ENCODE results near the gene UGT8.
"Not testable (repeated sequence)": the region's sequence is repeated elsewhere in the genome, so short reads cannot be mapped to it uniquely, and the experiment has no call there.

Gene UGT8, protein sequence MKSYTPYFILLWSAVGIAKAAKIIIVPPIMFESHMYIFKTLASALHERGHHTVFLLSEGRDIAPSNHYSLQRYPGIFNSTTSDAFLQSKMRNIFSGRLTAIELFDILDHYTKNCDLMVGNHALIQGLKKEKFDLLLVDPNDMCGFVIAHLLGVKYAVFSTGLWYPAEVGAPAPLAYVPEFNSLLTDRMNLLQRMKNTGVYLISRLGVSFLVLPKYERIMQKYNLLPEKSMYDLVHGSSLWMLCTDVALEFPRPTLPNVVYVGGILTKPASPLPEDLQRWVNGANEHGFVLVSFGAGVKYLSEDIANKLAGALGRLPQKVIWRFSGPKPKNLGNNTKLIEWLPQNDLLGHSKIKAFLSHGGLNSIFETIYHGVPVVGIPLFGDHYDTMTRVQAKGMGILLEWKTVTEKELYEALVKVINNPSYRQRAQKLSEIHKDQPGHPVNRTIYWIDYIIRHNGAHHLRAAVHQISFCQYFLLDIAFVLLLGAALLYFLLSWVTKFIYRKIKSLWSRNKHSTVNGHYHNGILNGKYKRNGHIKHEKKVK
- total RNA-seq = 0.06 to 2.1 (median 0.67) reads per million in 9 experiments

GRCh38 chr4:114598191-114599121 lies at the start of gene UGT8:
Gene UGT8, plus strand, starts transcription at chr4:114598807. Its CDS starts 24,074 bp downstream, at chr4:114622881.
- peak in 1 of 3 experiments; percentile 11 for DNase-seq
- Mint-ChIP-seq H3K4me3 (peak within 1 kb of the TSS; percentile 59 to 78), H3K4me1 (ENCODE audit: low read depth in 2 of 2) (peaks cover 0 to 10% of the 10 kb centered on the region in 2 donors), H3K36me3 (ENCODE audit: insufficient read depth) (no peaks in the 10 kb centered on the region), H3K9me3 (no peaks in the 10 kb centered on the region), H3K27me3 (peaks cover 17 to 50% of the 10 kb centered on the region in 2 donors), H3K27ac (peak within 1 kb of the TSS in 1 of 2 donors; percentile 65)
- peak; percentile 64 for ATAC-seq (replicated peaks)

GRCh38 chr4:114549638-114550037 lies 49.0 kb upstream of the UGT8 start:
- H3K36me3 Mint-ChIP-seq (ENCODE audit: insufficient read depth) = no peaks in the 10 kb centered on the region
- DNase-seq = no peak
- no peaks in the 10 kb centered on the region for H3K27me3 Mint-ChIP-seq
- no peaks in the 10 kb centered on the region for H3K4me1 Mint-ChIP-seq (ENCODE audit: low read depth in 2 of 2)
- H3K27ac Mint-ChIP-seq = no peak overlapping the region
- ATAC-seq (replicated peaks) = no peak
- H3K4me3 Mint-ChIP-seq = no peak overlapping the region
- H3K9me3 Mint-ChIP-seq = peaks cover 0 to 4% of the 10 kb centered on the region in 2 donors

DNA sequence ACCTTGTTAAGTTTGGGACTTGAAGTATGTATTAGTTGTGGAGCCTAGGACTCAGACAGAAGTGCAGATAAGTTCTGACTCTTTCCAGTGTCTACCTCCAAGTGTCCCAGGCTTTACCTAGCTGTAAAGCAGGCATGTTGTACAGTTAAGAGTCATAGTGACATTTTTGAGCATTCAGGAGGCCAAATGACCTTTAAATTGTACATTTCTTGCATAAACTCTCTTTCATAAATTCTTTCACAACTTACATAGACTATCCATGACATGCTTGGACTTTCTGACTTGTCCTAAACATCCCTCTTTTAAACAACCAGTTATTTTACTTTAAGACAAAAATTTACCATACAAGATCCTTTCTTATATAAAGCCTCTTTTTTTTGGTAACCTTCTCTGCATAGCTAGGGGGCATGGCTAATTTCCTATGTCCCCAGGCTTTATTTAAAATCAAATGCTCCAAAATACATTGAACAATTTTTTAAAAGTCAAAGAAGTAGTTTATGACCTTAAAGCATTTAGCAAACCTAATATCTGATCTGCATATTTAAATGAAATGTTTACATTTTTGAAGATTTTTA lies 40.1 kb upstream of the UGT8 start:
- Mint-ChIP-seq H3K27ac (no peak overlapping the region), H3K4me3 (no peak overlapping the region), H3K36me3 (ENCODE audit: insufficient read depth) (no peaks in the 10 kb centered on the region), H3K4me1 (ENCODE audit: low read depth in 2 of 2) (no peaks in the 10 kb centered on the region), H3K27me3 (no peaks in the 10 kb centered on the region), H3K9me3 (peaks cover 0 to 2% of the 10 kb centered on the region in 2 donors)
- DNase-seq = no peak
- no peak for ATAC-seq (replicated peaks)

- Mint-ChIP-seq H3K36me3 (ENCODE audit: insufficient read depth) (no peaks in the 10 kb centered on the region), H3K4me3 (no peak overlapping the region), H3K27ac (no peak overlapping the region), H3K27me3 (no peaks in the 10 kb centered on the region), H3K4me1 (ENCODE audit: low read depth in 2 of 2) (no peaks in the 10 kb centered on the region), H3K9me3 (peaks cover 0 to 2% of the 10 kb centered on the region in 2 donors)
- no peak for ATAC-seq (replicated peaks)
- no peak for DNase-seq
These were observed 37.0 kb upstream of the UGT8 start for GRCh38 chr4:114561590-114561989.

GRCh38 chr4:114562176-114562904 lies 36.3 kb upstream of the UGT8 start:
- Mint-ChIP-seq H3K27me3 (no peaks in the 10 kb centered on the region), H3K4me3 (no peak overlapping the region), H3K9me3 (peaks cover 0 to 2% of the 10 kb centered on the region in 2 donors), H3K27ac (no peak overlapping the region), H3K36me3 (ENCODE audit: insufficient read depth) (no peaks in the 10 kb centered on the region), H3K4me1 (ENCODE audit: low read depth in 2 of 2) (no peaks in the 10 kb centered on the region)
- DNase-seq (no peak), ATAC-seq (replicated peaks) (no peak)

GRCh38 chr4:114563536-114564315 lies 34.9 kb upstream of the UGT8 start:
- H3K4me1 Mint-ChIP-seq (ENCODE audit: low read depth in 2 of 2) = no peaks in the 10 kb centered on the region
- ATAC-seq (replicated peaks) = no peak
- H3K4me3 Mint-ChIP-seq = no peak overlapping the region
- H3K9me3 Mint-ChIP-seq = no peaks in the 10 kb centered on the region
- H3K27ac Mint-ChIP-seq = no peak overlapping the region
- DNase-seq = no peak
- H3K27me3 Mint-ChIP-seq = no peaks in the 10 kb centered on the region
- no peaks in the 10 kb centered on the region for H3K36me3 Mint-ChIP-seq (ENCODE audit: insufficient read depth)

- ATAC-seq (replicated peaks) (no peak), DNase-seq (no peak)
- Mint-ChIP-seq H3K4me1 (ENCODE audit: low read depth in 2 of 2) (no peaks in the 10 kb centered on the region), H3K4me3 (no peak overlapping the region), H3K9me3 (peaks cover 7 to 8% of the 10 kb centered on the region in 2 donors), H3K27ac (no peak overlapping the region), H3K36me3 (ENCODE audit: insufficient read depth) (no peaks in the 10 kb centered on the region), H3K27me3 (peaks cover 0 to 9% of the 10 kb centered on the region in 2 donors)
These were observed 21.2 kb upstream of the UGT8 start for GRCh38 chr4:114577386-114577785.

DNA sequence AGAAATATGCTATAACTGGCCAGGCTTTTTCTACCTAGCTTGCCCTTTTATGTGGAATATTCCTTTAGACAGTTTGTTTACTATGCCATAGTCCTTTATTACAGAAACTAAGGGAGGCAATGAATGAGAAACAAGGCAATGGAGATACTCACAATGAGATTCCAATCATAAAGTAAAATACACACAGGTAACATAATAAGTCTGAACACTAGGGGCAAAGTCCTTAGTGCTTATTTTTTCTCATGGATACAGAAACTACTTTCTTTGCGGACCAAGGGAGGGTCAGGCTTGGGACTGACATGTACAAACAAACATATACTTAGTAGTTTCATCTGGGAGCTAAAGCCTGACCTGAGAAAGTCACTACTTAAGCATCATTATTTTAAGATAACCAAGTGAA lies 16.0 kb upstream of the UGT8 start:
- no peaks in the 10 kb centered on the region for H3K4me1 Mint-ChIP-seq (ENCODE audit: low read depth in 2 of 2)
- no peak for DNase-seq
- no peaks in the 10 kb centered on the region for H3K36me3 Mint-ChIP-seq (ENCODE audit: insufficient read depth)
- H3K9me3 Mint-ChIP-seq = peaks cover 2 to 8% of the 10 kb centered on the region in 2 donors
- ATAC-seq (replicated peaks) = no peak
- H3K27ac Mint-ChIP-seq = no peak overlapping the region
- H3K4me3 Mint-ChIP-seq = no peak overlapping the region
- peaks cover 0 to 9% of the 10 kb centered on the region in 2 donors for H3K27me3 Mint-ChIP-seq

- Mint-ChIP-seq H3K9me3 (peaks cover 0 to 1% of the 10 kb centered on the region in 2 donors), H3K4me3 (no peak overlapping the region), H3K4me1 (ENCODE audit: low read depth in 2 of 2) (no peaks in the 10 kb centered on the region), H3K27me3 (peaks cover 0 to under 1% of the 10 kb centered on the region in 2 donors), H3K27ac (no peak overlapping the region), H3K36me3 (ENCODE audit: insufficient read depth) (no peaks in the 10 kb centered on the region)
- DNase-seq (no peak), ATAC-seq (replicated peaks) (no peak)
These were observed 10.3 kb upstream of the UGT8 start for GRCh38 chr4:114588305-114588704.

- not testable (repeated sequence) for H3K4me3 Mint-ChIP-seq; ATAC-seq (replicated peaks); H3K9me3 Mint-ChIP-seq; H3K4me1 Mint-ChIP-seq (ENCODE audit: low read depth in 2 of 2); H3K36me3 Mint-ChIP-seq (ENCODE audit: insufficient read depth); H3K27ac Mint-ChIP-seq; DNase-seq
- H3K27me3 Mint-ChIP-seq = peaks cover 0 to 16% of the 10 kb centered on the region in 2 donors
These were observed 8.2 kb upstream of the UGT8 start for GRCh38 chr4:114590360-114590759.

DNA sequence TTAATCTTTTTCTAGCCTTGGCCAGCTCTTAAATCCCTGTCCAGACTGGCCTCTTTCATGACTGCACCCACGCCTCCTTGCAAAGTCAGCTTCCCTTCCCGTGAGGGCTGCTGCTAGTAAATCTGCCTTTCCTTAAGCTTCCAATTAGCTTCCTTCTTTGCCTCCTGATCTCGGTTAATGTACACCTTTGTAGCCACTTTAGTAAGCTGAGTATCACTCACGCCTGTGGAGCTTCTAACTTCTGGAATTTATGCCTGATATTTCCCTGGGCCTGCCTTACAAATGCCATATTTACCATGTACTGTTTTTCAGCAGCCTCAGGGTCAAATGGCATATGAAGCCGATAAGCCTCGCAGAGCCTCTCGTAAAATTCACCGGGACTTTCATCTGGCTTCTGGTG lies 5.1 kb upstream of the UGT8 start:
- Mint-ChIP-seq H3K27me3 (peaks cover 5 to 35% of the 10 kb centered on the region in 2 donors), H3K4me3 (no peak overlapping the region), H3K9me3 (peaks cover 0 to 1% of the 10 kb centered on the region in 2 donors), H3K27ac (no peak overlapping the region), H3K36me3 (ENCODE audit: insufficient read depth) (no peaks in the 10 kb centered on the region), H3K4me1 (ENCODE audit: low read depth in 2 of 2) (peaks cover 0 to 3% of the 10 kb centered on the region in 2 donors)
- no peak for ATAC-seq (replicated peaks)
- no peak for DNase-seq

DNA sequence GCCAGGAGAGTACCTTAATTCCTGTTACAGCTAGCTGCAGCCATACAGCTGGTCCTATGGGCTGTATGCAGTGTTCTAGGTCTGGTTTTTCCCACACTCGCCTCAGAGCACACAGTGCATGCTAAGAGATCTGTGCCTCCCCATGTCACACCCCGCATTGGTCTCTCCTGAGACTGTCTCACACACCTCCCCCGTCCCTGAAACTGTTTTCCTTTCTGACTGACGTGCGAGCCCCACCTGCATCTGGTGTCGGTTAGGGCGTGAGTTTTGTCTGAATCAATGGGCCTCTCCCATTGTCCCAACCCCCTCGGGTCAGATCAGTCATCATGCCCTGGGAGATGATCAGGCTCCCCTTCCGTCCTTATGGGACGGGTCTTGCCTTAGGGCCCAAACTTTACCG lies 3.4 kb upstream of the UGT8 start:
- peaks cover 0 to 1% of the 10 kb centered on the region in 2 donors for H3K9me3 Mint-ChIP-seq
- H3K27ac Mint-ChIP-seq = no peak overlapping the region
- H3K4me1 Mint-ChIP-seq (ENCODE audit: low read depth in 2 of 2) = peaks cover 0 to 10% of the 10 kb centered on the region in 2 donors
- H3K27me3 Mint-ChIP-seq = peaks cover 17 to 51% of the 10 kb centered on the region in 2 donors
- ATAC-seq (replicated peaks) (no peak), DNase-seq (no peak)
- H3K36me3 Mint-ChIP-seq (ENCODE audit: insufficient read depth) = no peaks in the 10 kb centered on the region
- H3K4me3 Mint-ChIP-seq = no peak overlapping the region
